ENCODE results near the gene DNAJC2. TPM values are rescaled to one million over a fixed set of nuclear protein-coding genes. Genes with fewer than 3 reads are reported as not detected.

Gene DNAJC2
- total and polyA plus RNA-seq, 8 donors, result 4.1 to 35.6 (median 19.4) TPM

- peak overlapping the region in 2 of 5 donors; percentile 30 to 58 for H3K27ac ChIP-seq
- peaks cover 0 to 11% (median 5%) of the 10 kb centered on the region in 4 donors for H3K4me1 ChIP-seq
- no peaks in the 10 kb centered on the region for H3K36me3 ChIP-seq
- WGBS, 5 donors, result 55 to 69% (median 59%) methylated on average over 4 of the region's 4 CpGs
- no peaks in the 10 kb centered on the region for H3K27me3 ChIP-seq
- DNase-seq, result peak in 1 of 2 donors; percentile 12
- intact Hi-C loops (cut with DNase I; ENCODE audit: low total_unique reads), result no loop called here
- H3K4me3 ChIP-seq, result no peak overlapping the region
- no peaks in the 10 kb centered on the region for H3K9me3 ChIP-seq
- TF ChIP-seq POLR2AphosphoS5 (IDR thresholded peaks at IDR 0.05) (peak in 1 of 3 donors; percentile 27), EP300 (IDR thresholded peaks at IDR 0.05) (no peak)
Observed at GRCh38 chr7:103388469-103389140, 44.0 kb upstream of the DNAJC2 start.

- H3K27me3 ChIP-seq, result no peaks in the 10 kb centered on the region
- no peaks in the 10 kb centered on the region for H3K36me3 ChIP-seq
- no peaks in the 10 kb centered on the region for H3K9me3 ChIP-seq
- no peak overlapping the region for H3K27ac ChIP-seq
- H3K4me3 ChIP-seq, result no peak overlapping the region
- DNase-seq, result no peak
- 71 to 94% (median 84%) methylated on average over 1 of the region's 1 CpG for WGBS, 5 donors
- peaks cover 0 to 4% (median 0%) of the 10 kb centered on the region in 4 donors for H3K4me1 ChIP-seq
- intact Hi-C loops (cut with DNase I; ENCODE audit: low total_unique reads), result no loop called here
- TF ChIP-seq EP300 (IDR thresholded peaks at IDR 0.05) (no peak), POLR2AphosphoS5 (IDR thresholded peaks at IDR 0.05) (no peak), POLR2A (IDR thresholded peaks at IDR 0.05) (no peak)
- TF ChIP-seq, protein P1, sequence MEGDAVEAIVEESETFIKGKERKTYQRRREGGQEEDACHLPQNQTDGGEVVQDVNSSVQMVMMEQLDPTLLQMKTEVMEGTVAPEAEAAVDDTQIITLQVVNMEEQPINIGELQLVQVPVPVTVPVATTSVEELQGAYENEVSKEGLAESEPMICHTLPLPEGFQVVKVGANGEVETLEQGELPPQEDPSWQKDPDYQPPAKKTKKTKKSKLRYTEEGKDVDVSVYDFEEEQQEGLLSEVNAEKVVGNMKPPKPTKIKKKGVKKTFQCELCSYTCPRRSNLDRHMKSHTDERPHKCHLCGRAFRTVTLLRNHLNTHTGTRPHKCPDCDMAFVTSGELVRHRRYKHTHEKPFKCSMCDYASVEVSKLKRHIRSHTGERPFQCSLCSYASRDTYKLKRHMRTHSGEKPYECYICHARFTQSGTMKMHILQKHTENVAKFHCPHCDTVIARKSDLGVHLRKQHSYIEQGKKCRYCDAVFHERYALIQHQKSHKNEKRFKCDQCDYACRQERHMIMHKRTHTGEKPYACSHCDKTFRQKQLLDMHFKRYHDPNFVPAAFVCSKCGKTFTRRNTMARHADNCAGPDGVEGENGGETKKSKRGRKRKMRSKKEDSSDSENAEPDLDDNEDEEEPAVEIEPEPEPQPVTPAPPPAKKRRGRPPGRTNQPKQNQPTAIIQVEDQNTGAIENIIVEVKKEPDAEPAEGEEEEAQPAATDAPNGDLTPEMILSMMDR (IDR thresholded peaks at IDR 0.05), result no peak
Observed at GRCh38 chr7:103387242-103387641, 42.7 kb upstream of the DNAJC2 start.

DNA sequence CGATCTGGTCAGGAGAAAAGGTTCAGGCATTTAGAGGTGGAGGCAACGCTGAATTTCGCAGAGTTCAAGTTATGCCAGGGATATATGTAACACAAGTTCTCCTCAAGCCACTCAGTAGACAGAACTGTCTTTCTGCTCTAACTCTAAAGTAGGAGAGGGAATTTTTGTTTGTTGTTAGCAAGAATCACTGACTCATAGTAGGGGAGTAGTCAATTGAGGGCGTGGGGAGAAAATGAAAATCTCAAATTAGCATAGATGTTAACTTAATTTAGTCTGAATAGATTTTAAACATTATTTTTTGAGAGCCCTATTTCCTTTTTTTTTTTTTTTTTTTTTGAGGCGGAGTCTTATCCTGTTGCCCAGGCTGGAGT, 37.5 kb upstream of the DNAJC2 start:
- DNase-seq, result no peak
- Histone ChIP-seq H3K9me3 (no peaks in the 10 kb centered on the region), H3K27ac (no peak overlapping the region), H3K4me3 (no peak overlapping the region), H3K36me3 (no peaks in the 10 kb centered on the region), H3K27me3 (peaks cover 0 to 6% (median 0%) of the 10 kb centered on the region in 3 donors), H3K4me1 (no peaks in the 10 kb centered on the region)
- TF ChIP-seq EP300 (IDR thresholded peaks at IDR 0.05), result no peak
- intact Hi-C loops (cut with DNase I; ENCODE audit: low total_unique reads), result no loop called here
- WGBS, 5 donors, result 83 to 92% (median 92%) methylated on average over 5 of the region's 5 CpGs

DNA sequence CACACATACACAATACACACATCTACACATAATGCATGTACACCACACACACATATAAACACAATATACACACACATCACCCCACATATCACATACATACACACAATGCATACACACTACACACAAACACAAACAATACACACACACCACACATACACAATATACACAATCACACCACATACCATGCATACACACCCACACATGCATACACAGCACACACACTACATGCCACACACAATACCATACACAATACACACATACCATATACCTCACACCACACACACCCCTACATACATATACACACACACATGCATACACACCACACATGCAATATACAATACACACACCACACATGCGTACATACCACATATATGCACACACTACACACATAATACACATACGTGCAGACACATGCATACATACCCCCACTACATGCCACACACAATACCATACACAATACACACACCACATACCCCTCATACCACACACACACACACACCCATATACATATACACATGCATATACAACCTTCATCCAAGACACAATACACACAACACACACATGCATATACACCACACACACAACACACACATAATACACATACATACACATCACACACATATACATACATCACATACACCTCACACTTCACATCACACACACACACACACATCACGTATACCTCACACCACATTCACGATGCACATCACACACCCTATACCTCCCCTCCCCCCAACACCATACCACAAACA, 36.9 kb upstream of the DNAJC2 start:
- Histone ChIP-seq H3K27me3 (peaks cover 0 to 6% (median 0%) of the 10 kb centered on the region in 3 donors), H3K4me1 (no peaks in the 10 kb centered on the region)
- intact Hi-C loops (cut with DNase I; ENCODE audit: low total_unique reads), result no loop called here

DNA sequence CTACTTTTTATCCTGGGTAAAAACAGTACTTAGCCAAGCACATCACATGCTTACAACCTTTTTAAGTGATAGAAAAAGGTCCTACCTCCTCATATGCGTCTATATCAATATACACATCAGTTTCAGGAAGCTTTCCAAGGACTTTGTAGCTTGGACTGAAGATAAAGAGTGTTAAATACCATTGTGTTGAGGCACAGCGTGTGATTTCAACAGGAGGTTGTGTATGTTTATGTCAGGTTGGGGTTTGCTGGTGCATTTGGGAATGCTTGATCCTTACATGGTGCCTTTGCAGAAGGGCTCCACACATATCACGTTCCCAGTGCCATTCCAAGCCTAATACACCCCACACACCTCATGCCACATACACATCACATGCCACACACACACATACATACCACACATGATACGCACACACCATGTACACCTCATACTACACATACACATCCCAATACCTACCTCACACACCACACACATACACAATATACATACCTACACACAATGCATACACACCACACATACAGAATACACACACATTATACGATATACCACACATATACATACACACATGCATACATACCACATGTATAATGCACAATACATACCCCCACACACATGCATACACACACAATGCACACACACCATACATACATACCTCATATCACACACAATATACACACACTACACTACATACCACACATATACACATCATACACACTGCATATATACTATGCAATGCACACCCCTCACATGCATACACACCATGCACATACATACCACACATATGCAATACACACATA, 36.0 kb upstream of the DNAJC2 start:
- WGBS, 5 donors, result 61 to 66% (median 65%) methylated on average over 5 of the region's 5 CpGs
- no peaks in the 10 kb centered on the region for H3K36me3 ChIP-seq
- TF ChIP-seq POLR2AphosphoS5 (IDR thresholded peaks at IDR 0.05) (no peak), POLR2A (IDR thresholded peaks at IDR 0.05) (no peak), EP300 (IDR thresholded peaks at IDR 0.05) (no peak)
- TF ChIP-seq, protein P1 (IDR thresholded peaks at IDR 0.05), result no peak
- no peak overlapping the region for H3K27ac ChIP-seq
- intact Hi-C loops (cut with DNase I; ENCODE audit: low total_unique reads), result no loop called here
- no peak for DNase-seq
- no peak overlapping the region for H3K4me3 ChIP-seq
- H3K4me1 ChIP-seq, result no peaks in the 10 kb centered on the region
- no peaks in the 10 kb centered on the region for H3K9me3 ChIP-seq
- peaks cover 0 to 6% (median 0%) of the 10 kb centered on the region in 3 donors for H3K27me3 ChIP-seq

More for the DNA sequence above, 36.9 kb upstream of the DNAJC2 start:
- no peaks in the 10 kb centered on the region for H3K9me3 ChIP-seq
- no peaks in the 10 kb centered on the region for H3K36me3 ChIP-seq
- DNase-seq, result no peak
- H3K27ac ChIP-seq, result no peak overlapping the region
- 92 to 98% (median 97%) methylated on average over 4 of the region's 4 CpGs for WGBS, 5 donors
- no peak overlapping the region for H3K4me3 ChIP-seq
- no peak for TF ChIP-seq EP300 (IDR thresholded peaks at IDR 0.05)
- TF ChIP-seq POLR2A (IDR thresholded peaks at IDR 0.05), result peak in 1 of 4 donors; percentile 13
